C4-2B (cell line): Measurements from ENCODE around the gene TOR4A.
"Not testable (repeated sequence)": the region's sequence is repeated elsewhere in the genome, so short reads cannot be mapped to it uniquely, and the experiment has no call there.

Experiments used
- CTCF ChIP-seq: fragments of 450-650 bp; conservative IDR thresholded peaks from 2 replicates; pipeline ENCODE4 v1.5.1; 2017; ENCODE audit warnings: mild to moderate bottlenecking
- ZFX ChIP-seq: fragments of 450-650 bp; IDR thresholded peaks from 2 replicates; pipeline ENCODE4 v1.6.1; 2017

- not testable (repeated sequence) for TF ChIP-seq CTCF, ZFX
These were observed 34.3 kb upstream of the TOR4A start for GRCh38 chr9:137243266-137243625.
